NB4 (cell line): ENCODE measurements around the gene UBLCP1.

ENCODE experiments used
- CTCF ChIP-seq: IDR thresholded peaks from one replicate; pipeline ENCODE4 v1.5.1; 2012; ENCODE audit warnings: low read depth, low read length
- POLR2A ChIP-seq: IDR thresholded peaks from 2 replicates; pipeline ENCODE4 v1.6.1; 2011; ENCODE audit warnings: mild to moderate bottlenecking; ENCODE audit not compliant: insufficient read length; ENCODE audit errors: extremely low read depth

GRCh38 chr5:159244890-159245289 lies 18.2 kb upstream of the UBLCP1 start:
- TF ChIP-seq CTCF (no peak), POLR2A (no peak)
